Fibroblast of lung (primary cell): ENCODE results near the gene DNAH1. TPM values are rescaled to one million over a fixed set of nuclear protein-coding genes. Genes with fewer than 3 reads are reported as not detected.

Experiments used
- DNase-seq, 2 donors: peaks; one replicate each; pipeline versions ENCODE4 v3.0.0 to v3.0.0-alpha.2; 2010; ENCODE audit warnings: low read depth in 2 of 2
- H2AFZ ChIP-seq: 2 replicates; pipeline ENCODE4 v1.5.1; 2012; ENCODE audit warnings: low read length, control low read depth, inconsistent platforms
- H3K27ac ChIP-seq: 2 replicates; pipeline ENCODE4 v1.5.1; 2011; ENCODE audit warnings: low read length, control low read depth; ENCODE audit not compliant: insufficient read depth
- H3K27me3 ChIP-seq: 2 replicates; pipeline ENCODE4 v1.5.1; 2011; ENCODE audit warnings: mild to moderate bottlenecking, low read length; ENCODE audit not compliant: control insufficient read depth, insufficient read depth
- H3K36me3 ChIP-seq: 2 replicates; pipeline ENCODE4 v1.5.1; 2011; ENCODE audit warnings: low read length; ENCODE audit not compliant: control insufficient read depth, insufficient read depth
- H3K4me1 ChIP-seq: 2 replicates; pipeline ENCODE4 v1.5.1; 2011; ENCODE audit warnings: low read length; ENCODE audit not compliant: control insufficient read depth, insufficient read depth; ENCODE audit errors: extremely low read depth
- H3K4me2 ChIP-seq: 2 replicates; pipeline ENCODE4 v1.5.1; 2011; ENCODE audit warnings: low read length, control low read depth; ENCODE audit not compliant: insufficient read depth; ENCODE audit errors: extremely low read depth
- H3K4me3 ChIP-seq, 4 experiments: fragments of 200-600 bp in 1 of 4; sonication (generic) in 1 of 4; replicated peaks in 1 of 4; 2 replicates each; pipeline ENCODE4 v1.5.1; 2011 to 2016; ENCODE audit warnings: low read length in 4 of 4, low read depth in 3 of 4, mild to moderate bottlenecking in 3 of 4, control low read depth in 2 of 4, inconsistent platforms in 1 of 4, mixed read lengths in 1 of 4; ENCODE audit not compliant: insufficient read depth in 1 of 4; ENCODE audit errors: control extremely low read depth in 1 of 4
- H3K79me2 ChIP-seq: 2 replicates; pipeline ENCODE4 v1.5.1; 2012; ENCODE audit warnings: mild to moderate bottlenecking, low read length, inconsistent platforms; ENCODE audit not compliant: control insufficient read depth, insufficient read depth
- H3K9ac ChIP-seq: 2 replicates; pipeline ENCODE4 v1.5.1; 2011; ENCODE audit warnings: mild to moderate bottlenecking, low read length, control low read depth; ENCODE audit not compliant: insufficient read depth
- H3K9me3 ChIP-seq: 2 replicates; pipeline ENCODE4 v1.5.1; 2012; ENCODE audit warnings: low read depth, low read length; ENCODE audit not compliant: control insufficient read depth, insufficient read depth
- H4K20me1 ChIP-seq: 2 replicates; pipeline ENCODE4 v1.5.1; 2011; ENCODE audit warnings: low read length; ENCODE audit not compliant: control insufficient read depth, insufficient read depth; ENCODE audit errors: extremely low read depth
- CTCF ChIP-seq, 2 donors: IDR thresholded peaks in 1 of 2; conservative IDR thresholded peaks in 1 of 2; 1 replicate in 1 of 2; 2 replicates in 1 of 2; pipeline ENCODE4 v1.5.1; 2011 to 2012; ENCODE audit warnings: low read length in 2 of 2, control low read depth in 1 of 2, inconsistent platforms in 1 of 2, low read depth in 1 of 2, mild to moderate bottlenecking in 1 of 2
- EZH2 ChIP-seq: IDR thresholded peaks from 2 replicates; pipeline ENCODE4 v1.5.1; 2012; ENCODE audit warnings: low read length, control low read depth, mild to moderate bottlenecking; ENCODE audit errors: missing control alignments
- polyA plus RNA-seq, 2 donors: library from polyadenylated mRNA; depleted of rRNA in 1 of 2; stranded (reverse) in 1 of 2; unstranded in 1 of 2; fragments of >200 nt; gene quantifications; 2 replicates each; pipeline ENCODE4 v1.2.1, GENCODE V29; 2011 to 2012; ENCODE audit warnings: missing spikeins in 1 of 2
- total RNA-seq: library from RNA; depleted of rRNA; stranded (reverse); fragments of >200 nt; gene quantifications from 2 replicates; pipeline ENCODE4 v1.2.1, GENCODE V29; 2014

DNAH1 gene
- total and polyA plus RNA-seq, 2 donors (not counting 1 experiment from before 2014, with no cell fraction given), result 1.9 to 3.0 TPM

GRCh38 chr3:52442409-52443267 is 126.5 kb downstream of the DNAH1 start:
- no peak overlapping the region for H2AFZ ChIP-seq
- H3K27me3 ChIP-seq, result no peaks in the 10 kb centered on the region
- no peaks in the 10 kb centered on the region for H3K36me3 ChIP-seq
- H3K4me1 ChIP-seq, result no peaks in the 10 kb centered on the region
- DNase-seq, result no peak
- H4K20me1 ChIP-seq, result no peaks in the 10 kb centered on the region
- TF ChIP-seq EZH2 (no peak), CTCF (conservative IDR thresholded peaks at IDR 0.05 in 1 of 2, IDR thresholded peaks at IDR 0.05 in 1 of 2; ENCODE audit: low read depth in 1 of 2, low read length in 2 of 2) (no peak)
- H3K4me3 ChIP-seq, result no peak overlapping the region
- H3K27ac ChIP-seq, result no peak overlapping the region
- H3K9ac ChIP-seq, result no peak overlapping the region
- no peaks in the 10 kb centered on the region for H3K79me2 ChIP-seq
- H3K9me3 ChIP-seq, result no peaks in the 10 kb centered on the region
- H3K4me2 ChIP-seq, result no peak overlapping the region

- Histone ChIP-seq H3K79me2 (no peaks in the 10 kb centered on the region), H4K20me1 (no peaks in the 10 kb centered on the region), H3K36me3 (no peaks in the 10 kb centered on the region), H3K27me3 (no peaks in the 10 kb centered on the region), H3K9me3 (no peaks in the 10 kb centered on the region), H3K4me3 (no peak overlapping the region), H3K4me2 (no peak overlapping the region), H3K4me1 (no peaks in the 10 kb centered on the region), H2AFZ (no peak overlapping the region), H3K27ac (no peak overlapping the region), H3K9ac (no peak overlapping the region)
- TF ChIP-seq EZH2, result no peak
- no peak for TF ChIP-seq CTCF (conservative IDR thresholded peaks at IDR 0.05 in 1 of 2, IDR thresholded peaks at IDR 0.05 in 1 of 2; ENCODE audit: low read depth in 1 of 2, low read length in 2 of 2)
- no peak for DNase-seq
Observed at GRCh38 chr3:52443268-52443610, 127.1 kb downstream of the DNAH1 start.

GRCh38 chr3:52443791-52444687 is 127.9 kb downstream of the DNAH1 start:
- Histone ChIP-seq H3K9me3 (no peaks in the 10 kb centered on the region), H3K27ac (no peak overlapping the region), H3K36me3 (no peaks in the 10 kb centered on the region), H3K27me3 (no peaks in the 10 kb centered on the region), H3K79me2 (no peaks in the 10 kb centered on the region), H3K9ac (no peak overlapping the region), H2AFZ (no peak overlapping the region), H3K4me3 (no peak overlapping the region), H3K4me2 (no peak overlapping the region), H4K20me1 (no peaks in the 10 kb centered on the region), H3K4me1 (no peaks in the 10 kb centered on the region)
- no peak for DNase-seq
- no peak for TF ChIP-seq CTCF (conservative IDR thresholded peaks at IDR 0.05 in 1 of 2, IDR thresholded peaks at IDR 0.05 in 1 of 2; ENCODE audit: low read depth in 1 of 2, low read length in 2 of 2)
- no peak for TF ChIP-seq EZH2
